ENCODE results near the gene UBAC2. TPM values are rescaled to one million over a fixed set of nuclear protein-coding genes. Genes with fewer than 3 reads are reported as not detected.

Gene UBAC2
- total RNA-seq, 1 experiment from 2014 or later: 41.0 TPM

- Mint-ChIP-seq H3K4me3 (ENCODE audit: low read depth, unreplicated experiment) (no peak overlapping the region), H3K27ac (ENCODE audit: unreplicated experiment) (no peak overlapping the region), H3K27me3 (ENCODE audit: unreplicated experiment) (no peaks in the 10 kb centered on the region), H3K36me3 (ENCODE audit: insufficient read depth, unreplicated experiment) (no peaks in the 10 kb centered on the region), H3K9me3 (ENCODE audit: low read depth, unreplicated experiment) (no peaks in the 10 kb centered on the region), H3K4me1 (ENCODE audit: low read depth, unreplicated experiment) (no peaks in the 10 kb centered on the region)
- no peak for TF ChIP-seq CTCF (IDR thresholded peaks at IDR 0.05; ENCODE audit: unreplicated experiment)
- DNase-seq: no peak
- CTCF ChIA-PET: no interaction called here
- intact Hi-C loops (cut with micrococcal nuclease; ENCODE audit: unreplicated experiment): no loop called here
- BruUV-seq (replicated peaks): no TSS peak
These were observed 19.7 kb downstream of the UBAC2 start for GRCh38 chr13:99220199-99220935.

GRCh38 chr13:99221567-99222239 lies 21.0 kb downstream of the UBAC2 start:
- Mint-ChIP-seq H3K4me3 (ENCODE audit: low read depth, unreplicated experiment) (no peak overlapping the region), H3K27me3 (ENCODE audit: unreplicated experiment) (no peaks in the 10 kb centered on the region), H3K4me1 (ENCODE audit: low read depth, unreplicated experiment) (no peaks in the 10 kb centered on the region), H3K9me3 (ENCODE audit: low read depth, unreplicated experiment) (no peaks in the 10 kb centered on the region), H3K27ac (ENCODE audit: unreplicated experiment) (no peak overlapping the region), H3K36me3 (ENCODE audit: insufficient read depth, unreplicated experiment) (no peaks in the 10 kb centered on the region)
- no peak for TF ChIP-seq CTCF (IDR thresholded peaks at IDR 0.05; ENCODE audit: unreplicated experiment)
- CTCF ChIA-PET: no interaction called here
- no TSS peak for BruUV-seq (replicated peaks)
- intact Hi-C loops (cut with micrococcal nuclease; ENCODE audit: unreplicated experiment): no loop called here
- DNase-seq: no peak

GRCh38 chr13:99223587-99223986 lies 22.9 kb downstream of the UBAC2 start:
- TF ChIP-seq CTCF (IDR thresholded peaks at IDR 0.05; ENCODE audit: unreplicated experiment): no peak
- Mint-ChIP-seq H3K27ac (ENCODE audit: unreplicated experiment) (no peak overlapping the region), H3K27me3 (ENCODE audit: unreplicated experiment) (no peaks in the 10 kb centered on the region), H3K36me3 (ENCODE audit: insufficient read depth, unreplicated experiment) (no peaks in the 10 kb centered on the region), H3K4me3 (ENCODE audit: low read depth, unreplicated experiment) (no peak overlapping the region), H3K4me1 (ENCODE audit: low read depth, unreplicated experiment) (peaks cover 9% of the 10 kb centered on the region), H3K9me3 (ENCODE audit: low read depth, unreplicated experiment) (no peaks in the 10 kb centered on the region)
- no peak for DNase-seq
- CTCF ChIA-PET: no interaction called here
- intact Hi-C loops (cut with micrococcal nuclease; ENCODE audit: unreplicated experiment): no loop called here
- no TSS peak for BruUV-seq (replicated peaks)

GRCh38 chr13:99224021-99224420 lies 23.4 kb downstream of the UBAC2 start:
- Mint-ChIP-seq H3K36me3 (ENCODE audit: insufficient read depth, unreplicated experiment) (no peaks in the 10 kb centered on the region), H3K4me3 (ENCODE audit: low read depth, unreplicated experiment) (no peak overlapping the region), H3K27ac (ENCODE audit: unreplicated experiment) (no peak overlapping the region), H3K9me3 (ENCODE audit: low read depth, unreplicated experiment) (no peaks in the 10 kb centered on the region), H3K27me3 (ENCODE audit: unreplicated experiment) (no peaks in the 10 kb centered on the region), H3K4me1 (ENCODE audit: low read depth, unreplicated experiment) (peaks cover 13% of the 10 kb centered on the region)
- DNase-seq: no peak
- TF ChIP-seq CTCF (IDR thresholded peaks at IDR 0.05; ENCODE audit: unreplicated experiment): no peak
- CTCF ChIA-PET: no interaction called here
- no TSS peak for BruUV-seq (replicated peaks)
- intact Hi-C loops (cut with micrococcal nuclease; ENCODE audit: unreplicated experiment): no loop called here
